GM21390 (cell line): ENCODE results near the gene RPUSD1.
"Not testable (repeated sequence)": the region's sequence is repeated elsewhere in the genome, so short reads cannot be mapped to it uniquely, and the experiment has no call there.

Experiments used
- ATAC-seq: cut with Tn5 transposase; IDR thresholded peaks from one replicate; pipeline ENCODE4 v1.9.1; 2021; ENCODE audit not compliant: unreplicated experiment

The RPUSD1 gene

GRCh38 chr16:785563-786535 is 2.3 kb downstream of the RPUSD1 start:
- no peak for ATAC-seq

GRCh38 chr16:784431-784830 is 3.8 kb downstream of the RPUSD1 start:
- no peak for ATAC-seq

- ATAC-seq = no peak
Measured at GRCh38 chr16:783404-784161, 4.6 kb downstream of the RPUSD1 start.

- ATAC-seq = no peak
Measured at GRCh38 chr16:782766-783403, 5.3 kb downstream of the RPUSD1 start.

- ATAC-seq = no peak
Measured at GRCh38 chr16:782258-782657, 5.9 kb downstream of the RPUSD1 start.

- no peak for ATAC-seq
Measured at GRCh38 chr16:781346-782010, 6.7 kb downstream of the RPUSD1 start.

- no peak for ATAC-seq
Measured at GRCh38 chr16:780296-780695, 7.9 kb downstream of the RPUSD1 start.

- ATAC-seq = no peak
Measured at GRCh38 chr16:779561-779960, 8.6 kb downstream of the RPUSD1 start.

- ATAC-seq = no peak
Measured at GRCh38 chr16:778909-779527, 9.2 kb downstream of the RPUSD1 start.

- ATAC-seq = no peak
Measured at GRCh38 chr16:778447-778846, 9.7 kb downstream of the RPUSD1 start.

GRCh38 chr16:777826-778225 is 10.4 kb downstream of the RPUSD1 start:
- ATAC-seq = no peak

GRCh38 chr16:776824-777223 is 11.4 kb downstream of the RPUSD1 start:
- ATAC-seq = no peak

- not testable (repeated sequence) for ATAC-seq
Measured at GRCh38 chr16:776298-776697, 11.9 kb downstream of the RPUSD1 start.

- no peak for ATAC-seq
Measured at GRCh38 chr16:775236-775796, 12.9 kb downstream of the RPUSD1 start.

GRCh38 chr16:774086-775001 is 13.8 kb downstream of the RPUSD1 start:
- no peak for ATAC-seq

- no peak for ATAC-seq
Measured at GRCh38 chr16:772959-773358, 15.2 kb downstream of the RPUSD1 start.

GRCh38 chr16:770411-770810 is 17.8 kb downstream of the RPUSD1 start:
- ATAC-seq = no peak

GRCh38 chr16:769934-770333 is 18.2 kb downstream of the RPUSD1 start:
- no peak for ATAC-seq

- ATAC-seq = no peak
Measured at GRCh38 chr16:769184-769784, 18.9 kb downstream of the RPUSD1 start.
